SK-N-SH (cell line): ENCODE measurements around the gene ABHD11. TPM values are rescaled to one million over a fixed set of nuclear protein-coding genes. Genes with fewer than 3 reads are reported as not detected.

Experiments used
- CTCF ChIA-PET: fragments of 300-600, 350-600 bp; formaldehyde crosslinking; extraction: SDS; loops from one replicate; lab custom pipeline; 2021; lab: Yijun Ruan, JAX
- POLR2A ChIA-PET: fragments of 350-600 bp; sonication (Branson Sonifier 250); formaldehyde crosslinking; extraction: SDS; loops from one replicate; lab custom pipeline; 2020; ENCODE audit warnings: antibody characterized with exemption, inconsistent platforms; lab: Yijun Ruan, JAX
- DNase-seq: peaks from one replicate; pipeline ENCODE4 v3.0.0; 2012
- H2AFZ ChIP-seq: fragments of 200-600 bp; sonication (generic); 2 replicates; pipeline ENCODE4 v1.8.1; 2016; ENCODE audit warnings: antibody characterized with exemption, mild to moderate bottlenecking, low read depth
- H3F3A ChIP-seq: fragments of 200-600 bp; sonication (generic); replicated peaks from 2 replicates; pipeline ENCODE3; 2016; ENCODE audit warnings: antibody characterized with exemption, mild to moderate bottlenecking; ENCODE audit not compliant: insufficient read depth
- H3K27ac ChIP-seq, 2 experiments: fragments of 200-500 bp in 1 of 2; fragments of 200-600 bp in 1 of 2; sonication (Bioruptor generic) in 1 of 2; sonication (generic), shearing (Covaris generic) in 1 of 2; 2 replicates each; pipeline versions ENCODE4 v1.5.1 to v1.6.1; 2014 to 2016; ENCODE audit warnings: low read depth in 2 of 2, inconsistent platforms in 1 of 2, low read length in 1 of 2, mild to moderate bottlenecking in 1 of 2, mixed read lengths in 1 of 2
- H3K27me3 ChIP-seq: fragments of 200-600 bp; sonication (generic), shearing (Covaris generic); 2 replicates; pipeline ENCODE4 v1.6.1; 2016; ENCODE audit warnings: mixed run types; ENCODE audit not compliant: insufficient read depth
- H3K36me3 ChIP-seq, 2 experiments: fragments of 200-500 bp in 1 of 2; fragments of 200-600 bp in 1 of 2; sonication (Bioruptor generic) in 1 of 2; sonication (generic) in 1 of 2; replicated peaks in 1 of 2; 2 replicates each; pipeline versions ENCODE3 to v1.5.1; 2014 to 2016; ENCODE audit warnings: low read length in 1 of 2, mild to moderate bottlenecking in 1 of 2; ENCODE audit not compliant: insufficient read depth in 2 of 2, control insufficient read depth in 1 of 2
- H3K4me1 ChIP-seq, 2 experiments: fragments of 200-500 bp in 1 of 2; fragments of 200-600 bp in 1 of 2; sonication (Bioruptor generic) in 1 of 2; sonication (generic), shearing (Covaris generic) in 1 of 2; 2 replicates each; pipeline versions ENCODE4 v1.5.1 to v1.6.1; 2014 to 2016; ENCODE audit warnings: low read depth in 1 of 2, low read length in 1 of 2, mixed run types in 1 of 2; ENCODE audit not compliant: insufficient read depth in 2 of 2, control insufficient read depth in 1 of 2
- H3K4me2 ChIP-seq: fragments of 200-600 bp; sonication (generic), shearing (Covaris generic); 2 replicates; pipeline ENCODE4 v1.6.1; 2017; ENCODE audit warnings: mixed run types
- H3K4me3 ChIP-seq, 2 experiments: fragments of 200-500 bp in 1 of 2; fragments of 200-600 bp in 1 of 2; sonication (Bioruptor generic) in 1 of 2; sonication (generic), shearing (Covaris generic) in 1 of 2; 2 replicates each; pipeline versions ENCODE4 v1.5.1 to v1.8.1; 2014 to 2016; ENCODE audit warnings: low read depth in 2 of 2, inconsistent platforms in 1 of 2, low read length in 1 of 2, mild to moderate bottlenecking in 1 of 2, mixed read lengths in 1 of 2, moderate library complexity in 1 of 2
- H3K79me2 ChIP-seq: fragments of 200-600 bp; sonication (generic); 2 replicates; pipeline ENCODE4 v1.8.1; 2017; ENCODE audit warnings: mild to moderate bottlenecking; ENCODE audit not compliant: insufficient read depth
- H3K9ac ChIP-seq: fragments of 200-600 bp; sonication (generic); 2 replicates; pipeline ENCODE4 v1.6.1; 2017; ENCODE audit warnings: mixed run types
- H3K9me2 ChIP-seq: fragments of 200-600 bp; sonication (generic); 2 replicates; pipeline ENCODE4 v1.6.1; 2017; ENCODE audit warnings: mixed run types
- H3K9me3 ChIP-seq: fragments of 200-600 bp; sonication (generic); 2 replicates; pipeline ENCODE4 v1.6.1; 2017; ENCODE audit warnings: mixed run types, mild to moderate bottlenecking, moderate library complexity
- H4K20me1 ChIP-seq: fragments of 200-600 bp; sonication (generic); 2 replicates; pipeline ENCODE4 v1.6.1; 2017; ENCODE audit warnings: mild to moderate bottlenecking, mixed run types; ENCODE audit not compliant: insufficient read depth
- CHD2 ChIP-seq: fragments of 150-350 bp; IDR thresholded peaks from 2 replicates; pipeline ENCODE4 v1.6.1; 2018; ENCODE audit warnings: low read length; ENCODE audit not compliant: partially characterized antibody
- CTCF ChIP-seq: fragments of 200-600 bp; sonication (generic); IDR thresholded peaks from 2 replicates; pipeline ENCODE4 v1.6.1; 2017; ENCODE audit warnings: antibody characterized with exemption, mild to moderate bottlenecking, moderate library complexity
- EP300 ChIP-seq, 2 experiments: IDR thresholded peaks; 2 replicates each; pipeline versions ENCODE4 v1.4.0 to v1.6.1; 2012; ENCODE audit warnings: borderline replicate concordance in 1 of 2, low read depth in 1 of 2, low read length in 1 of 2
- FOSL2 ChIP-seq: IDR thresholded peaks from 2 replicates; pipeline ENCODE4 v1.4.0; 2012; ENCODE audit warnings: low read depth, mild to moderate bottlenecking, moderate library complexity, borderline replicate concordance
- FOXJ3 ChIP-seq: sonication (generic); formaldehyde crosslinking; IDR thresholded peaks from 2 replicates; pipeline ENCODE4 v1.5.1; 2020; ENCODE audit warnings: mild to moderate bottlenecking, missing genetic modification reagents
- GATA2 ChIP-seq: sonication (generic); formaldehyde crosslinking; IDR thresholded peaks from 2 replicates; pipeline ENCODE4 v1.5.0; 2020; ENCODE audit warnings: mild to moderate bottlenecking, missing genetic modification reagents
- MEF2A ChIP-seq: IDR thresholded peaks from 2 replicates; pipeline ENCODE4 v1.4.0; 2012; ENCODE audit warnings: low read depth, borderline replicate concordance
- MXI1 ChIP-seq: IDR thresholded peaks from 2 replicates; pipeline ENCODE4 v1.6.1; 2012; ENCODE audit warnings: mild to moderate bottlenecking, low read depth, low read length, improper control_type of control experiment
- NFIC ChIP-seq: IDR thresholded peaks from 2 replicates; pipeline ENCODE4 v1.4.0; 2012; ENCODE audit warnings: borderline replicate concordance
- RAD21 ChIP-seq: IDR thresholded peaks from 2 replicates; pipeline ENCODE4 v1.6.1; 2012; ENCODE audit warnings: mild to moderate bottlenecking, low read length
- TCF12 ChIP-seq: IDR thresholded peaks from 2 replicates; pipeline ENCODE4 v1.4.0; 2012
- YY1 ChIP-seq: IDR thresholded peaks from 2 replicates; pipeline ENCODE4 v1.4.0; 2012; ENCODE audit warnings: low read depth, mild to moderate bottlenecking
- ZBTB33 ChIP-seq: IDR thresholded peaks from 2 replicates; pipeline ENCODE4 v1.4.0; 2012; ENCODE audit warnings: low read depth, borderline replicate concordance
- WGBS: methylation state at CpG from one replicate; pipeline ENCODE4 v1.1.6; 2017; ENCODE audit warnings: low lambda C conversion rate; 5-methylcytosine and 5-hydroxymethylcytosine counted together
- polyA plus RNA-seq, 3 experiments: library from polyadenylated mRNA; depleted of rRNA; stranded (reverse); fragments of >200 nt; gene quantifications; 2 replicates each; pipeline ENCODE4 v1.2.3, GENCODE V29; 2012
- TF ChIP-seq, protein P1 (sequence below): IDR thresholded peaks from 2 replicates; pipeline ENCODE4 v1.4.0; 2012; ENCODE audit warnings: low read depth, borderline replicate concordance
- TF ChIP-seq, protein P2 (sequence below): IDR thresholded peaks from 2 replicates; pipeline ENCODE4 v1.6.1; 2012; ENCODE audit warnings: mild to moderate bottlenecking, low read depth, low read length, moderate library complexity
- TF ChIP-seq, protein P3 (sequence below): fragments of 150-350 bp; IDR thresholded peaks from 2 replicates; pipeline ENCODE4 v1.6.1; 2016; ENCODE audit warnings: mild to moderate bottlenecking, low read depth, low read length

The ABHD11 gene
- polyA plus RNA-seq, 1 of the 3 experiments (the other 2 are of a cell fraction), result 29.9 TPM

DNA sequence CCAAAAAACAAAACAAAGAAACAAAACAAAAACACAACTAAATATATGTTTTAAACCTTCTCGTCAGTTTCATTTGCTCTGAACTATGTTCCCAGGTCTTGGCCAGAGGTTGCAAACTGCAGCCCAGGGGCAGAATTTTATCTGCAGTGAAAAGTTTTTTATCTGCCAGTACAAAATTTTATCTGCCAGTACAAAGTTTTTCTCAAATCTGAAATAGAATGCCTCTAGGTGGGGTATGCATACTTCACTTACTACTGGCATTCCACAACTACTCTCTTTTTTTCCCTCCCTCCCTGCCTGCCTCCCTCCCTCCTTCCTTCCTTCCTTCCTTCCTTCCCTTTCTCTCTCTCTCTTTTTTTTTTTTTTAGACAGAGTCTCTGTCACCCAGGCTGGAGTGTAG lies 40.9 kb upstream of the ABHD11 start (continued):
- TF ChIP-seq, protein P1, sequence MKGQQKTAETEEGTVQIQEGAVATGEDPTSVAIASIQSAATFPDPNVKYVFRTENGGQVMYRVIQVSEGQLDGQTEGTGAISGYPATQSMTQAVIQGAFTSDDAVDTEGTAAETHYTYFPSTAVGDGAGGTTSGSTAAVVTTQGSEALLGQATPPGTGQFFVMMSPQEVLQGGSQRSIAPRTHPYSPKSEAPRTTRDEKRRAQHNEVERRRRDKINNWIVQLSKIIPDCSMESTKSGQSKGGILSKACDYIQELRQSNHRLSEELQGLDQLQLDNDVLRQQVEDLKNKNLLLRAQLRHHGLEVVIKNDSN, result no peak
- TF ChIP-seq NFIC (no peak), YY1 (no peak), FOSL2 (no peak)

DNA sequence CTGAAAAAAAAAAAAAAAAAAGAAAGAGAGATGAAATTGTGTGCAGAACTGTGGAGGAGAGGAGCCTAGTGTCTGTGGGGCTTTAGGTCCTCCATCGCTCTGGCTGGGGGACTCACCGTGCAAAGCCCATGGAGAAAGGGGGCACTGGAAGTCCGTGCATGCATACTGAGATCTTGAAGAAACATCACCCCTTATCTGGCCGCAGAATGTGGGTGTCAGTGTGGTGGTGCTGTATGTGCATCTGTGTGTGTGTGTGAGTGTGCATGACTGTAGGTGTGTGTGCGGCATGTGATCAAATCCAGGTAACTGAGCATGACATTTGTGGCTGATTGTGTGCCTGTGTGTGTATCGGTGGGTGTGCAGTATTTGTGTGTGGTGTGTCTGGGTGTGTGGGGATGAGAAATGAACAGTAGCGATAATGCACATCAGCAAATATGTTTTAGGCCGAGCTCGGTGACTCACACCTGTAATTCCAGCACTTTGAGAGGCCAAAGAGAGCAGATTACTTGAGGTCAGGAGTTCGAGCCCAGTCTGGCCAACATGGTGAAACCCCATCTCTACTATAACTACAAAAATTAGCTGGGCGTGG lies 40.3 kb upstream of the ABHD11 start:
- no peaks in the 10 kb centered on the region for H3K27me3 ChIP-seq
- H4K20me1 ChIP-seq, result no peaks in the 10 kb centered on the region
- POLR2A ChIA-PET, result no interaction called here
- H3K79me2 ChIP-seq, result no peaks in the 10 kb centered on the region
- no peak overlapping the region for H2AFZ ChIP-seq
- no peak for DNase-seq
- no peak overlapping the region for H3K27ac ChIP-seq
- H3K9ac ChIP-seq, result no peak overlapping the region
- no peaks in the 10 kb centered on the region for H3K36me3 ChIP-seq
- 87% methylated on average over 11 of the region's 11 CpGs for WGBS
- H3K9me2 ChIP-seq, result no peaks in the 10 kb centered on the region
- TF ChIP-seq MXI1 (no peak), EP300 (IDR thresholded peaks at IDR 0.05; ENCODE audit: borderline replicate concordance in 1 of 2, low read depth in 1 of 2, low read length in 1 of 2) (no peak), TCF12 (no peak), ZBTB33 (no peak), MEF2A (no peak), GATA2 (CRISPR knock-in tag) (no peak)
- H3K9me3 ChIP-seq, result no peaks in the 10 kb centered on the region
- no peaks in the 10 kb centered on the region for H3K4me1 ChIP-seq
- no peak overlapping the region for H3K4me3 ChIP-seq
- no peaks in the 10 kb centered on the region for H3F3A ChIP-seq
- H3K4me2 ChIP-seq, result no peak overlapping the region
- CTCF ChIA-PET, result no interaction called here

GRCh38 chr7:73774923-73775322 lies 36.3 kb upstream of the ABHD11 start:
- no peaks in the 10 kb centered on the region for H4K20me1 ChIP-seq
- H3K4me2 ChIP-seq, result no peak overlapping the region
- no peak for DNase-seq
- H3F3A ChIP-seq, result no peaks in the 10 kb centered on the region
- H3K27ac ChIP-seq, result no peak overlapping the region
- no peaks in the 10 kb centered on the region for H3K9me2 ChIP-seq
- no peaks in the 10 kb centered on the region for H3K36me3 ChIP-seq
- WGBS, result 8% methylated on average over 1 of the region's 1 CpG
- ChIA-PET POLR2A (no interaction called here), CTCF (interaction anchor here (1.0 to 1.3 kb wide), 2 partner anchors 41 to 80 kb away, joined by 3 read pairs; no protein-coding TSS in a partner anchor)
- peaks cover 0 to 6% of the 10 kb centered on the region in 2 experiments; a peak in 1 of 4 replicates for H3K4me1 ChIP-seq
- no peaks in the 10 kb centered on the region for H3K9me3 ChIP-seq
- no peaks in the 10 kb centered on the region for H3K27me3 ChIP-seq
- no peak overlapping the region for H2AFZ ChIP-seq
- no peak overlapping the region for H3K4me3 ChIP-seq
- H3K9ac ChIP-seq, result no peak overlapping the region
- H3K79me2 ChIP-seq, result no peaks in the 10 kb centered on the region
- TF ChIP-seq CHD2 (no peak), MEF2A (no peak), FOXJ3 (CRISPR knock-in tag) (no peak), NFIC (no peak), RAD21 (no peak), TCF12 (no peak), CTCF (no peak)
- TF ChIP-seq, protein P2, sequence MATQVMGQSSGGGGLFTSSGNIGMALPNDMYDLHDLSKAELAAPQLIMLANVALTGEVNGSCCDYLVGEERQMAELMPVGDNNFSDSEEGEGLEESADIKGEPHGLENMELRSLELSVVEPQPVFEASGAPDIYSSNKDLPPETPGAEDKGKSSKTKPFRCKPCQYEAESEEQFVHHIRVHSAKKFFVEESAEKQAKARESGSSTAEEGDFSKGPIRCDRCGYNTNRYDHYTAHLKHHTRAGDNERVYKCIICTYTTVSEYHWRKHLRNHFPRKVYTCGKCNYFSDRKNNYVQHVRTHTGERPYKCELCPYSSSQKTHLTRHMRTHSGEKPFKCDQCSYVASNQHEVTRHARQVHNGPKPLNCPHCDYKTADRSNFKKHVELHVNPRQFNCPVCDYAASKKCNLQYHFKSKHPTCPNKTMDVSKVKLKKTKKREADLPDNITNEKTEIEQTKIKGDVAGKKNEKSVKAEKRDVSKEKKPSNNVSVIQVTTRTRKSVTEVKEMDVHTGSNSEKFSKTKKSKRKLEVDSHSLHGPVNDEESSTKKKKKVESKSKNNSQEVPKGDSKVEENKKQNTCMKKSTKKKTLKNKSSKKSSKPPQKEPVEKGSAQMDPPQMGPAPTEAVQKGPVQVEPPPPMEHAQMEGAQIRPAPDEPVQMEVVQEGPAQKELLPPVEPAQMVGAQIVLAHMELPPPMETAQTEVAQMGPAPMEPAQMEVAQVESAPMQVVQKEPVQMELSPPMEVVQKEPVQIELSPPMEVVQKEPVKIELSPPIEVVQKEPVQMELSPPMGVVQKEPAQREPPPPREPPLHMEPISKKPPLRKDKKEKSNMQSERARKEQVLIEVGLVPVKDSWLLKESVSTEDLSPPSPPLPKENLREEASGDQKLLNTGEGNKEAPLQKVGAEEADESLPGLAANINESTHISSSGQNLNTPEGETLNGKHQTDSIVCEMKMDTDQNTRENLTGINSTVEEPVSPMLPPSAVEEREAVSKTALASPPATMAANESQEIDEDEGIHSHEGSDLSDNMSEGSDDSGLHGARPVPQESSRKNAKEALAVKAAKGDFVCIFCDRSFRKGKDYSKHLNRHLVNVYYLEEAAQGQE, result no peak
- TF ChIP-seq, protein P3, sequence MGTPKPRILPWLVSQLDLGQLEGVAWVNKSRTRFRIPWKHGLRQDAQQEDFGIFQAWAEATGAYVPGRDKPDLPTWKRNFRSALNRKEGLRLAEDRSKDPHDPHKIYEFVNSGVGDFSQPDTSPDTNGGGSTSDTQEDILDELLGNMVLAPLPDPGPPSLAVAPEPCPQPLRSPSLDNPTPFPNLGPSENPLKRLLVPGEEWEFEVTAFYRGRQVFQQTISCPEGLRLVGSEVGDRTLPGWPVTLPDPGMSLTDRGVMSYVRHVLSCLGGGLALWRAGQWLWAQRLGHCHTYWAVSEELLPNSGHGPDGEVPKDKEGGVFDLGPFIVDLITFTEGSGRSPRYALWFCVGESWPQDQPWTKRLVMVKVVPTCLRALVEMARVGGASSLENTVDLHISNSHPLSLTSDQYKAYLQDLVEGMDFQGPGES, result no peak
